Activated CD4-positive, alpha-beta T cell treated with anti-CD3 and anti-CD28 coated beads for 24 hours (primary cell): ENCODE measurements around the gene SCGB2A2.

Experiments
- DNase-seq, 2 donors: peaks; one replicate each; pipeline ENCODE4 v3.0.0-alpha.2; 2020; ENCODE audit warnings: low read depth in 2 of 2

Gene SCGB2A2

GRCh38 chr11:62306227-62306626 lies 36.3 kb downstream of the SCGB2A2 start:
- no peak for DNase-seq

- DNase-seq: no peak
Measured at GRCh38 chr11:62307950-62308349, 38.0 kb downstream of the SCGB2A2 start.

GRCh38 chr11:62309991-62310390 lies 40.0 kb downstream of the SCGB2A2 start:
- DNase-seq: no peak

GRCh38 chr11:62315431-62315830 lies 45.5 kb downstream of the SCGB2A2 start:
- DNase-seq: no peak

GRCh38 chr11:62322524-62322923 lies 52.6 kb downstream of the SCGB2A2 start:
- DNase-seq: no peak
